ENCODE data around the gene EMID1. TPM values are rescaled to one million over a fixed set of nuclear protein-coding genes. Genes with fewer than 3 reads are reported as not detected.

The EMID1 gene
- total RNA-seq, 4 donors from 2014 or later, result 0.33 to 1.8 TPM; not detected in 2

DNA sequence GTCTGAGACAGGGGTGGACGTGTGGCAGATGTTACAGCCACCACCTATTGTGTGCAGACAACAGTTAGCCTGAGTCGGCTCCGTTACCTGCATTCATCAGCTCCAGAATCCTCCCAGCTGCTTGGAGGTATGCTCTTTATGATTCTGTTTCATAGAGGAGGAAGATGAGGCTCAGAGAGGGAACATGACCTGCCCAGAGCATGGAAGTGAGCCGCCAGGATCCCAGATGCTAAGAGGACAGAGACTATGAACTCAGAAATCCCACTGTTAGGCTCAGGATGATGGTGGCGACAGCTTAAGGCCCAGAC, 1.5 kb downstream of the EMID1 start:
- ATAC-seq (no peak), DNase-seq (no peak)
- in situ Hi-C loops (cut with MboI; ENCODE audit: low sequenced_read_pairs in 4 of 4) (no loop called here), intact Hi-C loops (cut with DNase I; ENCODE audit: low total_unique reads) (no loop called here)
- TF ChIP-seq, protein P1, sequence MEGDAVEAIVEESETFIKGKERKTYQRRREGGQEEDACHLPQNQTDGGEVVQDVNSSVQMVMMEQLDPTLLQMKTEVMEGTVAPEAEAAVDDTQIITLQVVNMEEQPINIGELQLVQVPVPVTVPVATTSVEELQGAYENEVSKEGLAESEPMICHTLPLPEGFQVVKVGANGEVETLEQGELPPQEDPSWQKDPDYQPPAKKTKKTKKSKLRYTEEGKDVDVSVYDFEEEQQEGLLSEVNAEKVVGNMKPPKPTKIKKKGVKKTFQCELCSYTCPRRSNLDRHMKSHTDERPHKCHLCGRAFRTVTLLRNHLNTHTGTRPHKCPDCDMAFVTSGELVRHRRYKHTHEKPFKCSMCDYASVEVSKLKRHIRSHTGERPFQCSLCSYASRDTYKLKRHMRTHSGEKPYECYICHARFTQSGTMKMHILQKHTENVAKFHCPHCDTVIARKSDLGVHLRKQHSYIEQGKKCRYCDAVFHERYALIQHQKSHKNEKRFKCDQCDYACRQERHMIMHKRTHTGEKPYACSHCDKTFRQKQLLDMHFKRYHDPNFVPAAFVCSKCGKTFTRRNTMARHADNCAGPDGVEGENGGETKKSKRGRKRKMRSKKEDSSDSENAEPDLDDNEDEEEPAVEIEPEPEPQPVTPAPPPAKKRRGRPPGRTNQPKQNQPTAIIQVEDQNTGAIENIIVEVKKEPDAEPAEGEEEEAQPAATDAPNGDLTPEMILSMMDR (IDR thresholded peaks at IDR 0.05 in 4 of 5, conservative IDR thresholded peaks at IDR 0.05 in 1 of 5), result no peak
- TF ChIP-seq POLR2A (IDR thresholded peaks at IDR 0.05), result no peak
- no peak overlapping the region for H3K27ac ChIP-seq
- H3K9me3 ChIP-seq, result no peaks in the 10 kb centered on the region
- H3K36me3 ChIP-seq, result no peaks in the 10 kb centered on the region
- H3K4me3 ChIP-seq, result no peak overlapping the region
- peaks cover 0 to 4% of the 10 kb centered on the region in 2 donors for H3K4me1 ChIP-seq
- peaks cover 7 to 11% (median 7%) of the 10 kb centered on the region in 3 donors for H3K27me3 ChIP-seq

DNA sequence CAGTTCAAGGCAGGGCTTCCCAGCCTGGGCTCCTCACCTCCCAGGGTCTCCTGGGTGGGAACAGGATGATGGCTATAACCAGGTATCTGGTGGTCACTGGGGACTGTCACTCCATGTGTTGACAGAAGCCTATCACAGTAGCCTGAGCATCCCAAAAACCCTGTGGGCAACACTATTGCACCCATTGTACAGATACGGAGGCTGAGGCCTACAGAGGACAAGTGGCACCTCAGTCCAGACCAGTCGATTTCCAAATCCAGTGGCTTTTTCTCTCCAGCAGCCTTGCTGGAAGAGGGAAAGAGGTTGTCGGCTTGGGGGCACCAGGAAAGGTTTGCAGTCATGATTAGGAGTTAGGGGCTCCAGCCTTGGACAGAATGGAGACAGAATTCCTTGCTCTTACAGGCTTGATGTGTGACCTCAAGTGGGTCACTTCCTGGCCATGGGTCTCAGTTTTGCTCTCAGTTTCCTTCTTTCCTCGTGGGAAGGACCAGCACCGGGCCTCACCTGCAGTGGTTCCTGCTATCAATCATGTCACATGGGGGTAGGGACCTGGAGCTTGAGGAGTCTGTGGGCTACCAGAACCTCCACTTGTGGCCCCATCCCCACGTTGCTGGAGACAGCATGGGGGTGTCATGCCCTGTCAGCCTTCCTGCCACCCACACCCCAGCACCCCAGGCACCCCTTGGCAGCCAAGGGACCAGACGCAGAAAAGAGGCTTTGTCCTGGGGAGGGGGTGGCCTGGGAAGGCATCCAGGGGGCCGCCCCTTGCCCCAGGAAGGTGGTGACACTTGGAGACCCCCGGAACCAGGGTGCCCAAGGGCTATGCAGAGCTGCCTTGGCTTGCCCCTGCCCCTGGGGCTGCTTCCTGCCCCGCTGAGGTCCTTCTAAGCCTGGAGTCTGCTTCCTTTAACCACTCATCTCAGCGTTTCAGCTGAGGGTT, 2.1 kb downstream of the EMID1 start:
- no peak overlapping the region for H3K4me3 ChIP-seq
- in situ Hi-C loops (cut with MboI; ENCODE audit: low sequenced_read_pairs in 4 of 4) (no loop called here), intact Hi-C loops (cut with DNase I; ENCODE audit: low total_unique reads) (no loop called here)
- H3K9me3 ChIP-seq, result no peaks in the 10 kb centered on the region
- ATAC-seq (no peak), DNase-seq (no peak)
- no peaks in the 10 kb centered on the region for H3K36me3 ChIP-seq
- TF ChIP-seq, protein P1 (IDR thresholded peaks at IDR 0.05 in 4 of 5, conservative IDR thresholded peaks at IDR 0.05 in 1 of 5), result no peak
- TF ChIP-seq POLR2A (IDR thresholded peaks at IDR 0.05), result no peak
- H3K27me3 ChIP-seq, result peaks cover 7 to 11% (median 7%) of the 10 kb centered on the region in 3 donors
- H3K4me1 ChIP-seq, result peaks cover 0 to 1% of the 10 kb centered on the region in 2 donors
- no peak overlapping the region for H3K27ac ChIP-seq

DNA sequence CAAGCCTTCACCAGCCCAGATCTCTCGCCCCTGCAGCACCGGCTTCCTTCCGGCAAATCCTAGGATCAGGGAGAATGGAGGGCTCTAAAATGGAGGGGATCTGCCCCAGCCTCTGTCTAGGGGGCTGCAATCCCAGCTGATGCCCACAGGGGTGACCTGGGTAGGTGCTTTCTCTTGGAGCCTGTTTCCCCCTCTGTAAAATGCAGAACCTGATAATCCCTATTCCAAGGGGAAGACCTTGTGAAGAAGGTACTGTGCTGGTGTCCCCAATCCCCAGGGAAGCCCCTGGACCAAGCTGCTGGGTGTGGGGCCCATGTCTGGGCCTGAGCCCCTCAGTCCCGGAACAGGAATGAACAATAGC, 2.8 kb downstream of the EMID1 start:
- no peak for TF ChIP-seq POLR2A (IDR thresholded peaks at IDR 0.05)
- TF ChIP-seq, protein P1 (IDR thresholded peaks at IDR 0.05 in 4 of 5, conservative IDR thresholded peaks at IDR 0.05 in 1 of 5), result no peak
- ATAC-seq, result no peak

DNA sequence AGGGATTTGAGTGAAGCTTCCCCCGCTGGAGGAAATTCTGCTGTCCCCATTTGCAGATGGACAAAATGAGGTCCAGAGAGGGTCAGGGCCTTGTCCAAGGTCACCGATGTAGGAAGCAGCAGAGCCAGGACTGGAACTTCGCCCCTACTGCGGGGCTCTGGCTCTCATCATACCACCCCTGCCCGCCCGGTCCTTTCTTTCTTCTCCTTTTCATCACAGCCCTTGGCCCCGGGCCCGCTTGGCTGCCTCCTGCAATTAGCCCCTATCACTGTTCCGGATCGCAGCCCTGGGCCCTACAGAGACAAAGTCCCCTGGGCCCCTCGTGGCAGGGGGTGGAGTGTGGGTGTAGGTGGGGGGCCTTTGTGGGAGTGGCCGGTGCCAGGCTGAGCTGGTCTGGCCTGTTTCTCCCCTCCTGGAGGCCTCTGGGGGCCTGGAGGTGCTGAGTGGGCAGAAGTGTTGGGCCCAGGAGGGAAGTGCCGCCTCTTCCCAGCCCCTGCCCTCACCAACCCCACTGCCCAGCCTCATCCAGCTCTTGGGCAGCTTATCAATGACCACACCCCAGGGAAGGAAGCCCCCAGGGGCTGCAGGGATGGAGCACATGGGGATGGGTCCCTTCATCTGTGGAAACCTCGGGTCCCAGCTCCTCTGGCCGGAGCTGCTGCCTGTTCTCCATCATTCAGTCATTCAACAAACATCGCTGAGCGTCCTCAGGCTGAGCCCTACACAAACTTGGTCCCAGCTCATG, 3.4 kb downstream of the EMID1 start:
- DNase-seq, result no peak
- Histone ChIP-seq H3K4me3 (no peak overlapping the region), H3K9me3 (no peaks in the 10 kb centered on the region), H3K27me3 (peaks cover 7 to 11% (median 7%) of the 10 kb centered on the region in 3 donors), H3K27ac (no peak overlapping the region), H3K4me1 (no peaks in the 10 kb centered on the region), H3K36me3 (no peaks in the 10 kb centered on the region)
- TF ChIP-seq, protein P1 (IDR thresholded peaks at IDR 0.05 in 4 of 5, conservative IDR thresholded peaks at IDR 0.05 in 1 of 5), result no peak
- TF ChIP-seq POLR2A (IDR thresholded peaks at IDR 0.05), result no peak
- in situ Hi-C loops (cut with MboI; ENCODE audit: low sequenced_read_pairs in 4 of 4), result no loop called here
- no peak for ATAC-seq
- intact Hi-C loops (cut with DNase I; ENCODE audit: low total_unique reads), result no loop called here

More for the DNA sequence above, 2.8 kb downstream of the EMID1 start:
- intact Hi-C loops (cut with DNase I; ENCODE audit: low total_unique reads), result no loop called here
- Histone ChIP-seq H3K4me1 (no peaks in the 10 kb centered on the region), H3K27me3 (peaks cover 7 to 11% (median 7%) of the 10 kb centered on the region in 3 donors), H3K9me3 (no peaks in the 10 kb centered on the region), H3K36me3 (no peaks in the 10 kb centered on the region), H3K27ac (no peak overlapping the region), H3K4me3 (no peak overlapping the region)
- no peak for DNase-seq
- in situ Hi-C loops (cut with MboI; ENCODE audit: low sequenced_read_pairs in 4 of 4), result no loop called here
